KMS-11 (cell line): Measurements from ENCODE around the gene IL17RE.

Experiments used
- H2AFZ ChIP-seq: fragments of 200-600 bp; sonication (generic); 2 replicates; pipeline ENCODE4 v1.6.1; 2016; ENCODE audit warnings: antibody characterized with exemption, mixed run types, low read depth
- H3K27ac ChIP-seq: fragments of 200-600 bp; sonication (generic); 2 replicates; pipeline ENCODE4 v1.6.1; 2016; ENCODE audit warnings: mild to moderate bottlenecking, mixed run types
- H3K27me3 ChIP-seq: fragments of 200-600 bp; sonication (generic); 2 replicates; pipeline ENCODE4 v1.6.1; 2017; ENCODE audit warnings: mild to moderate bottlenecking, low read depth, mixed run types, moderate library complexity; ENCODE audit not compliant: insufficient read depth
- H3K36me3 ChIP-seq: fragments of 200-600 bp; sonication (generic); 2 replicates; pipeline ENCODE4 v1.6.1; 2017; ENCODE audit warnings: mild to moderate bottlenecking, mixed run types; ENCODE audit not compliant: insufficient read depth
- H3K4me1 ChIP-seq: fragments of 200-600 bp; sonication (generic); 2 replicates; pipeline ENCODE4 v1.6.1; 2016; ENCODE audit warnings: mild to moderate bottlenecking, low read depth, mixed run types; ENCODE audit not compliant: poor library complexity, severe bottlenecking
- H3K4me2 ChIP-seq: fragments of 200-600 bp; sonication (generic); 2 replicates; pipeline ENCODE4 v1.7.0; 2016; ENCODE audit warnings: mild to moderate bottlenecking, mixed run types
- H3K4me3 ChIP-seq: fragments of 200-600 bp; sonication (generic); IDR thresholded peaks from 2 replicates; pipeline ENCODE4 v1.6.1; 2017; ENCODE audit warnings: low read depth, low read length, mixed read lengths; ENCODE audit not compliant: insufficient read depth
- H3K79me2 ChIP-seq: fragments of 200-600 bp; sonication (generic); 2 replicates; pipeline ENCODE4 v1.6.1; 2016; ENCODE audit warnings: low read depth, mixed run types; ENCODE audit not compliant: insufficient read depth
- H3K9ac ChIP-seq: fragments of 200-600 bp; sonication (generic); 2 replicates; pipeline ENCODE4 v1.6.1; 2016; ENCODE audit warnings: mild to moderate bottlenecking, mixed run types
- H4K20me1 ChIP-seq: fragments of 200-600 bp; sonication (generic); 2 replicates; pipeline ENCODE4 v1.6.1; 2016; ENCODE audit warnings: mild to moderate bottlenecking, mixed run types; ENCODE audit not compliant: insufficient read depth
- TF ChIP-seq, protein P1 (sequence below): fragments of 200-600 bp; sonication (generic); conservative IDR thresholded peaks from 2 replicates; pipeline ENCODE4 v1.6.1; 2017; ENCODE audit warnings: low read depth, mild to moderate bottlenecking, antibody characterized with exemption, low read length, moderate library complexity, mixed read lengths

IL17RE gene

DNA sequence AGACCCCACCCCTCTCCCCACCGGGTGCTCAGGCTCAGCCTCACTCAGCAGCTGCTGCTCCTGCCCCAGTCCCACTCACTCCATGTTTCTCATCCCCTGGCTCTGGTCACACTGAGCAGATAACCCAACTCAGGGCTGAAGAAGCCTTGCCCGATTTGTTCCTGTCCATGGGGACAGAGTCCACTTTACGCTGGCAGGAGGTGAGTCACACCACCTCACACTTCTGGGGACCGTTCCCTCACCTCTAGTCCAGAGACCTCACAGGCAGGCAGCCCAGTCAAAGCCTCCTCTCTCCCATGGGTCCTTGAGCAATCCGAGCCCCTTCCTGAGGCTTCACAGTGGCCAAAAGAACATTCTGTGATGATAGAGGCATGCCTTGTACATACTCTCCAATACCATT is 23.9 kb upstream of the IL17RE start:
- Histone ChIP-seq H2AFZ (no peak overlapping the region), H3K4me3 (no peak overlapping the region), H3K27me3 (no peaks in the 10 kb centered on the region), H4K20me1 (no peaks in the 10 kb centered on the region), H3K36me3 (no peaks in the 10 kb centered on the region), H3K4me2 (no peak overlapping the region), H3K4me1 (peaks cover 10% of the 10 kb centered on the region), H3K27ac (no peak overlapping the region), H3K9ac (no peak overlapping the region), H3K79me2 (no peaks in the 10 kb centered on the region)
- TF ChIP-seq, protein P1, sequence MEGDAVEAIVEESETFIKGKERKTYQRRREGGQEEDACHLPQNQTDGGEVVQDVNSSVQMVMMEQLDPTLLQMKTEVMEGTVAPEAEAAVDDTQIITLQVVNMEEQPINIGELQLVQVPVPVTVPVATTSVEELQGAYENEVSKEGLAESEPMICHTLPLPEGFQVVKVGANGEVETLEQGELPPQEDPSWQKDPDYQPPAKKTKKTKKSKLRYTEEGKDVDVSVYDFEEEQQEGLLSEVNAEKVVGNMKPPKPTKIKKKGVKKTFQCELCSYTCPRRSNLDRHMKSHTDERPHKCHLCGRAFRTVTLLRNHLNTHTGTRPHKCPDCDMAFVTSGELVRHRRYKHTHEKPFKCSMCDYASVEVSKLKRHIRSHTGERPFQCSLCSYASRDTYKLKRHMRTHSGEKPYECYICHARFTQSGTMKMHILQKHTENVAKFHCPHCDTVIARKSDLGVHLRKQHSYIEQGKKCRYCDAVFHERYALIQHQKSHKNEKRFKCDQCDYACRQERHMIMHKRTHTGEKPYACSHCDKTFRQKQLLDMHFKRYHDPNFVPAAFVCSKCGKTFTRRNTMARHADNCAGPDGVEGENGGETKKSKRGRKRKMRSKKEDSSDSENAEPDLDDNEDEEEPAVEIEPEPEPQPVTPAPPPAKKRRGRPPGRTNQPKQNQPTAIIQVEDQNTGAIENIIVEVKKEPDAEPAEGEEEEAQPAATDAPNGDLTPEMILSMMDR: no peak

- Histone ChIP-seq H4K20me1 (no peaks in the 10 kb centered on the region), H3K4me3 (no peak within 1 kb of the TSS), H3K27ac (no peak within 1 kb of the TSS), H3K4me1 (peaks cover 10% of the 10 kb centered on the region), H2AFZ (no peak within 1 kb of the TSS), H3K9ac (no peak within 1 kb of the TSS), H3K79me2 (no peaks in the 10 kb centered on the region), H3K27me3 (no peaks in the 10 kb centered on the region), H3K36me3 (no peaks in the 10 kb centered on the region), H3K4me2 (no peak within 1 kb of the TSS)
- TF ChIP-seq, protein P1: no peak
Measured at GRCh38 chr3:9879830-9880549, 22.7 kb upstream of the IL17RE start, which contains the start of gene CIDEC. CIDEC (minus strand) TSS chr3:9880253; CDS start chr3:9878486, 1,767 bp downstream.

- Histone ChIP-seq H3K27ac (no peak overlapping the region), H3K36me3 (no peaks in the 10 kb centered on the region), H3K27me3 (no peaks in the 10 kb centered on the region), H3K4me2 (no peak overlapping the region), H3K4me1 (peaks cover 10% of the 10 kb centered on the region), H3K9ac (no peak overlapping the region), H3K79me2 (no peaks in the 10 kb centered on the region), H2AFZ (no peak overlapping the region), H4K20me1 (no peaks in the 10 kb centered on the region), H3K4me3 (no peak overlapping the region)
- TF ChIP-seq, protein P1: no peak
Measured at GRCh38 chr3:9881441-9881840, 21.2 kb upstream of the IL17RE start.

DNA sequence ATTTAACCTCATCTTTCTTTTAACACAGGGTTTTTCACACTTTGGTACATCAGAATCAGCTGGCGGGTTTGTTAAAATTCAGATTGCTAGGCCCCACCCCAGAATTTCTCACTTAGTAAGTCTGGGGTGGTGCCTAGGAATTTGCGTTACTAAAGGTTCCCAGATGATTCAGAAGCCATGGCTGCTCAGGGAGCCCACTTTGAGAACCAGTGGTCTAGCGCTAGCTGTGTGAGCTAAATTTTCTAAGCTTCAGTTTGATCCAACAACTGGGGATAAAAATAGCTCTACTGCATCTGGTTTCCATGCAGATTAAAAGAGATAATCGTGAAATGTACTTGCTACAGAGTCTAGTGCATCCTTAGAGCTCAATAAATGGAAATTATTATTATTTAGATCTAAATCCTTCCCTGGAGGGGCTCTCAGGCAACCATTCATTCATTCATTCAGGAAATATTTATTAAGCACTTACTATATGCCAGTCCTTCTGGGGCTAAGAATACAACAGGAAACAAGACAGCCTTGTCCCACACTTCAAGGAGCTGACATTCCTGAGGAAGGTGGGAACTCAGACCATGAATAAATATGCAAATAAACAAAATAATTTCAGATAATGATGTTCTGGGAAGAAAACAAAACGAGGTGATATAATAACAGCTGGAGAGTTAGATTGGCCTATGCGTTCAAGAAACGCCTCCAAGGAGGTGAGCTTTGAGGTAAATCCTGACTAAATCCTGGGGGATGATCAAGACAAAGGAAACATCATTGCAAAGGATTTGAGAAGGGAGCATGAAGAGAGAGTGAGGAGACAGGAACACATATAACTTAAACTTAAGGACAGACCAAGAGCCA is 18.7 kb upstream of the IL17RE start:
- Histone ChIP-seq H3K27me3 (no peaks in the 10 kb centered on the region), H2AFZ (no peak overlapping the region), H3K36me3 (no peaks in the 10 kb centered on the region), H3K4me1 (peaks cover 9% of the 10 kb centered on the region), H3K27ac (no peak overlapping the region), H3K4me2 (no peak overlapping the region), H3K9ac (no peak overlapping the region), H3K4me3 (no peak overlapping the region), H4K20me1 (no peaks in the 10 kb centered on the region), H3K79me2 (no peaks in the 10 kb centered on the region)
- TF ChIP-seq, protein P1: no peak
